GM13977 (cell line): ENCODE results near the gene HRH1.
"Not testable (repeated sequence)": the region's sequence is repeated elsewhere in the genome, so short reads cannot be mapped to it uniquely, and the experiment has no call there.

Experiments used
- DNase-seq: peaks from one replicate; pipeline ENCODE4 v3.0.0; 2012; ENCODE audit warnings: low spot score
- in situ Hi-C: fragments of 300-500 bp; cut with MboI; formaldehyde crosslinking; loops from one replicate; pipeline ENCODE4 v1.12.0; 2022; ENCODE audit warnings: low sequenced_read_pairs, low pct_unique_long_range_greater_than_20kb, mixed read lengths, inconsistent platforms; ENCODE audit not compliant: unreplicated experiment
- TF ChIP-seq, protein P1 (sequence below): IDR thresholded peaks from 2 replicates; pipeline ENCODE4 v1.5.1; 2012; ENCODE audit warnings: mild to moderate bottlenecking, control low read depth; ENCODE audit not compliant: insufficient read depth; ENCODE audit errors: extremely low read depth, missing control alignments

HRH1 gene

DNA sequence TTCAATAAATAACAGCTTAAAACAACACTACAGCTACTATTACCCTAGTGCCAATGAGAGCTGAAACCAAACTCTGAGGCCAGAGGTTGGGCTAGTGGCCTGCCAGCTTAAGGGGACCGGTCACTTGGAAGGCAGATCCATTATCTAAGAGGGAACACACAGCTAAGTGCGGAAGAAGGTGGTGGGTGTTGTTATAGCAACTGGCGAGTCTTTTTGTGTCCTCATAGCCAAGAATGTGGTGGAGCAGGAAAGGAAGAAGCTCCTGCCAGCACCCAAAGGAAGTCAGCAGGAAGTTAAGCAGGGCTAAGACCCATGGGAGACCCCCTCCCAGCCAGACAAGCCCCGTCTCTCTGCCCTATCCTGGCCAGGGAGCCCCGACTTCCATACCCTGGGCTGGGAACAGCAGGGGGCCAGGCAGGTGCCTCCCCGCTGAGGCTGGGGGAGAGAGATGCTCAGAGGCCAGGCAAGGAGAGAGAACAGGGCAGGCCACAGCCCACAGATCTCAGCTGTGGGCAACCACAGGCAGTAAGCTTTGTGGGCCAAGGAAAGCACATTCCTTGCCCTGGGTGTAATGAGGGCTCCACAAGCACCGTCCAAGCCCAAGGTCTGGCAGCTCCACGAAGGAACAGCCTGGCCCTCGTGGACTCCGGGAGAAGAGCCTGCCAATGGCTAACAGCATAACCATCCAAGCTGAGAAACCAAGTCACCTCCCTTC is 34.0 kb upstream of the HRH1 start:
- DNase-seq = no peak
- TF ChIP-seq, protein P1, sequence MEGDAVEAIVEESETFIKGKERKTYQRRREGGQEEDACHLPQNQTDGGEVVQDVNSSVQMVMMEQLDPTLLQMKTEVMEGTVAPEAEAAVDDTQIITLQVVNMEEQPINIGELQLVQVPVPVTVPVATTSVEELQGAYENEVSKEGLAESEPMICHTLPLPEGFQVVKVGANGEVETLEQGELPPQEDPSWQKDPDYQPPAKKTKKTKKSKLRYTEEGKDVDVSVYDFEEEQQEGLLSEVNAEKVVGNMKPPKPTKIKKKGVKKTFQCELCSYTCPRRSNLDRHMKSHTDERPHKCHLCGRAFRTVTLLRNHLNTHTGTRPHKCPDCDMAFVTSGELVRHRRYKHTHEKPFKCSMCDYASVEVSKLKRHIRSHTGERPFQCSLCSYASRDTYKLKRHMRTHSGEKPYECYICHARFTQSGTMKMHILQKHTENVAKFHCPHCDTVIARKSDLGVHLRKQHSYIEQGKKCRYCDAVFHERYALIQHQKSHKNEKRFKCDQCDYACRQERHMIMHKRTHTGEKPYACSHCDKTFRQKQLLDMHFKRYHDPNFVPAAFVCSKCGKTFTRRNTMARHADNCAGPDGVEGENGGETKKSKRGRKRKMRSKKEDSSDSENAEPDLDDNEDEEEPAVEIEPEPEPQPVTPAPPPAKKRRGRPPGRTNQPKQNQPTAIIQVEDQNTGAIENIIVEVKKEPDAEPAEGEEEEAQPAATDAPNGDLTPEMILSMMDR = no peak
- in situ Hi-C loops = no loop called here

DNA sequence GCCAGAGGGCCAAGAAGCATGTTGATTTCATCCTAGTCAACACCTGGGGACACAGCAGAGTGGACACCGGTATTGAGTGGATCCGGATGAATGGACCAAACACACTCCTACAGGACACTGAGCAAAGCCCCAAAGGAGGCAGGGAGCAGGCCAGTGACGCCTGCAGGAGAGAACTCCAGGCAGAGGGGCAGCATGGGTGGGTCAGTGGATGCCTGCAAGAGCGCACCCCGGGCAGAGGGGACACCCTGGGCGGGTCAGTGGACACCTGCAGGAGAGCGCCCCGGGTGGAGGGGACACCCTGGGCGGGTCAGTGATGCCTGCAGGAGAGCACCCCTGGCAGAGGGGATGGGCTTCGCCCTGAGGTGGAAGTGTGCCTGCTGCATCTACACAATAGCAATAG is 27.6 kb upstream of the HRH1 start:
- in situ Hi-C loops = no loop called here
- DNase-seq = no peak
- TF ChIP-seq, protein P1 = no peak

- in situ Hi-C loops = no loop called here
- DNase-seq = no peak
- TF ChIP-seq, protein P1 = no peak
These were observed 25.3 kb upstream of the HRH1 start for GRCh38 chr3:11128682-11129632.

- DNase-seq = no peak
- TF ChIP-seq, protein P1 = no peak
- in situ Hi-C loops = no loop called here
These were observed 23.9 kb upstream of the HRH1 start for GRCh38 chr3:11130385-11130784.

DNA sequence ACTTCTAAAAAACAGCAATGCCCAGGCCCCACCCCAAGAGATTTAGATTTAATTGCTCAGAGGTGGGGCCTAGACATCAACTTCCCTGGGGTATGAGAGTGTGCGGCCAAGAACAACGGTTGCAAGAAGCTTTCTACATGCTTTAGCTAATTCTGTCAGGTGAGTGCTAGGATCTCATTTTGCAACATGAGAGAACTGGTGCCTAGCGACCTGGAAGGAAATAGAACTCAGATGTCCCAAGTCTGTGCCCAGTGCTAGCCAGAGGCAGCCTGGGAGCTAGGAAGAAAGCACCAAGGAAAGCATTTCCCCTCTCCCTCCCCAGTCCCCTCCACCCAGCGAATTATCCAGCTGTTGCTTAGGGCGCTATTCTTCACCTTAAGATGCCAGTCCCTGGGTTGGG is 22.9 kb upstream of the HRH1 start:
- no peak for DNase-seq
- in situ Hi-C loops = no loop called here
- TF ChIP-seq, protein P1 = no peak

DNA sequence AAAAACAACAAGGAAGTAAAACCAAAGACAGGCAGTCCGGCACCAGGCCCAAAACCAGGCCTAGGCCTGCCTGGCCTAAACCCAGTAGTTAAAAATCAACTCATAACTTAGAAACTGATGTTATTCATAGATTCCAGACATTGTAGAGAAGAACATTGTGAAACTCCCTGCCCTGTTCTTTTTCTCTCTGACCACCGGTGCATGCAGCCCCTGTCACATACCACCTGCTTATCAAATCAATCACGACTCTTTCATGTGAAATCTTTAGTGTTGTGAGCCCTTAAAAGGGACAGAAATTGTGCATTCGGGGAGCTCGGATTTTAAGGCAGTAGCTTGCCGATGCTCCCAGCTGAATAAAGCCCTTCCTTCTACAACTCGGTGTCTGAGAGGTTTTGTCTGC is 22.4 kb upstream of the HRH1 start:
- DNase-seq, in situ Hi-C loops: not testable (repeated sequence)

- DNase-seq = no peak
- TF ChIP-seq, protein P1 = no peak
- in situ Hi-C loops = no loop called here
These were observed 21.4 kb upstream of the HRH1 start for GRCh38 chr3:11132861-11133260.
